HG02678 (cell line): ENCODE data around the gene GOSR1.
"Not testable (repeated sequence)": the region's sequence is repeated elsewhere in the genome, so short reads cannot be mapped to it uniquely, and the experiment has no call there.

Source experiments
- ATAC-seq: cut with Tn5 transposase; IDR thresholded peaks from one replicate; pipeline ENCODE4 v1.9.1; 2021; ENCODE audit warnings: mild to moderate bottlenecking, moderate library complexity; ENCODE audit not compliant: unreplicated experiment

The GOSR1 gene

GRCh38 chr17:30560117-30561026 is 83.2 kb downstream of the GOSR1 start:
- not testable (repeated sequence) for ATAC-seq

GRCh38 chr17:30561766-30562165 is 84.6 kb downstream of the GOSR1 start:
- not testable (repeated sequence) for ATAC-seq

DNA sequence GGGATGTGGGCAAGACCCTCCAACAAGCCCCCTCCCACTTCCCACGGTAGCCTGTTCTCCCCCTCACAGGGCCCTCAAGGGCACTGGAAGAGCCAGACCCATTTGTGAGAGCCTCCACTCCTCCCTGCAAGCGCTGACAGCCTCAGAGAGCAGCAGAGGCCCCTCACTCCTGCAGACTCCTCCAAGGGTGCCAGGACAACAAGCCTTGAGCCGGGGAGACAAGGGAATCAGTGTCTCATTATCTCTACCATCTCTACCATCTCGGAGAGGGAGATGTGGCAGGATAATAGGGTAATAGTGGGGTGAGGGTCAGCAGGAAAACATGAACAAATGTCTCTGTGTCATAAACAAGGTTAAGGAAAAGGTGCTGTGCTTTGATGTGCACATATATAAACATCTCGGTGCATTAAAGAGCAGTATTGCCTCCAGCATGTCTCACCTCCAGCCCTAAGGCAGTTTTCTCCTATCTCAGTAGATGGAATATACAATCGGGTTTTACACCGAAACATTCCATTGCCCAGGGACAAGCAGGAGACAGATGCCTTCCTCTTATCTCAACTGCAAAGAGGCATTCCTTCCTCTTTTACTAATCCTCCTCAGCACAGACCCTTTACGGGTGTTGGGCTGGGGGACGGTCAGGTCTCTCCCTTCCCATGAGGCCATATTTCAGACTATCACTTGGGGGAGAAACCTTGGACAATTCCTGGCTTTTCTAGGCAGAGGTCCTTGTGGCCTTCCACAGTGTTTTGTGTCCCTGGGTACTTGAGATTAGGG is 86.1 kb downstream of the GOSR1 start:
- not testable (repeated sequence) for ATAC-seq

DNA sequence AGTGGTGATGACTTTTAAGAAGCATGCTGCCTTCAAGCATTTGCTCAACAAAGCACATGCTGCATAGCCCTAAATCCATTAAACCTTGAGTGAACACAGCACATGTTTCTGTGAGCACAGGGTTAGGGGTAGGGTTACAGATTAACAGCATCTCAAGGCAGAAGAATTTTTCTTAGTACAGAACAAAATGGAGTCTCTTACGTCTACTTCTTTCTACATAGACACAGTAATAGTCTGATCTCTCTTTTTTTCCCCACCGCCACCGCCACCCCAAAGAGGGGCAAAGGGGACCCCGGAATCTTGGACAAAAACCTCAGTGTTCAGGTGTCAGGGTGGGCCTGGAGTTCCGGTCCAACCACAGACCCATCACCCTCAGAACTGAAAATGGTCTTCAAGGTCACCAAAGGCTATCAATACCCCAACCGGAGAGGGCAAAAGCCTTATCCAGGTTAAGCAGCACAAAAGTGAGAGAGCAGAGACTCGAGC is 86.7 kb downstream of the GOSR1 start:
- not testable (repeated sequence) for ATAC-seq

GRCh38 chr17:30564422-30565072 is 87.3 kb downstream of the GOSR1 start:
- not testable (repeated sequence) for ATAC-seq

- ATAC-seq = no peak
Observed at GRCh38 chr17:30565073-30565935, 88.1 kb downstream of the GOSR1 start.

DNA sequence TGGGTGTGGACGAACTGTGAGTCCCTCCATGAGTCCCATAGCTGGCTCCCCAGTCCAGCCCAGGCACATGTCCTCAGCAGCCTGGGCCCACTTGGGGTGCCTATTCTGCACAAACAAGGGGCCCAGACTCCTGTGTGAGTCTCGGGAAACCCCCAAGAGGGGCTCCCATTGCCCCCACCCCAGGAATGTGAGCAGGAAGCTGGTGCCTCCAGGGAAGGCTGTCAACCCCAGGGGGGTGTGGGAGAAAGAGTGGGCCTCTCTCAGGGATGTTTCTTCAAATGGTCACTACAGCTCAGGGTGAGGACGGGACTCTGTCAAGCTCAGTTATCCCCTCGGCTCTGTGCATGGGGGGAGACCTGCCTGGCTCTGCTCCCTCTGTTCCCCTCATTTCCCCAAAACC is 88.9 kb downstream of the GOSR1 start:
- not testable (repeated sequence) for ATAC-seq

- not testable (repeated sequence) for ATAC-seq
Observed at GRCh38 chr17:30566516-30567225, 89.5 kb downstream of the GOSR1 start.

DNA sequence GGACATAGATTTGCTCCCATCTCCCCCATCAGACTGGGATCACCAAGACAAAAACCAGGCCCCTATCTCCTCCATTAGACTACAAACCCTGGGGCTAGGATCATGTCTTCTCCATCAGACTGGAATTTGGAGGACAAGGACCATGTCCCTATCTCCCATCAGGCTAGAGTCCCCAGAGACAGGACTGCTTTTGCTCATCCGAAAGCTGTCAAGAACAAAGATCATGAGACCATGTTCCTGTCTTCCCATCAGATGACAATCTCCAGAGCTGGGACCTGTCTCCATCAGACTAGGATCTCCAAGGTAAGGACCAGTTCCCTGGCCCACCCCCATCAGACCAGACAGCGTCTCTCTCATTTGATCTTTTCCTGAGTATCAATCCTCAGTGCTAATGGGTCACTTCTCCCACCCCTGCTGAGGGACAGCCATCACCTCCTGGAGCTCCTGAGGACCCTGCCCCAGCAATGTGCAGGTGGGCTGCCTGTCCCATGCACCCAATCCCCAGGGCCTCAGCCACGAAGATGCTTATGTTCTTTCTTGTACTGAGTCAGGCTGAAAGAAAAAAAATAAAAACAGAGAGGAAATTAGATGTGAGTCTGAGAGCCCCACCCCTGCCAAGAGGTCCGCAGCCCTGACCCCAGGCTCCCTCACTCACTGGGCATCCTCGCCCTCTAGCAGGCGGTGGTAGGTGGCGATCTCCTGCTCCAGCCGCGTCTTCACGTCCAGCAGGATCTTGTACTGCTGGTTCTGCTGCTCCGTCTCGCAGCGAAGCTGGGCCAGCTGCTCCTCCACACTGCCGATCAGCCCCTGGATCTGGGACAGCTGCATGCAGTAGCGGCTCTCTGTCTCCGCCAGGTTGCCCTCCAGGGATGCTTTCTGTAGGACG is 90.3 kb downstream of the GOSR1 start:
- no peak for ATAC-seq

DNA sequence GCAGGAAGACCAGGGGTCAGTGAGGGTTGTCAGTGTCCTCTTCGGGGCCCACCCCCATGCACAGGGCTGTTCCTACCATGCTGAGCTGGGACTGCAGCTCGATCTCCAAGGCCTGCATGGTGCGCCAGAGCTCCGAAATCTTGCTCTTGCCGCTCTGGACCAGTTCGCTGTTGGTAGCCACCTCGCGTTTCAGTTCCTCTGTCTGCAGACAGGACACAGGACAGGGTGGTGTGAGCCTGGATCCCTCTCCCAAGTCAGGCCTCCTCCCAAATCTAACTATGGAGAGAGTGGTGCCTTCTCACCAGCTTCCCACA is 90.9 kb downstream of the GOSR1 start:
- no peak for ATAC-seq

- not testable (repeated sequence) for ATAC-seq
Observed at GRCh38 chr17:30569531-30570175, 92.4 kb downstream of the GOSR1 start.

GRCh38 chr17:30570191-30570590 is 93.0 kb downstream of the GOSR1 start:
- no peak for ATAC-seq

- no peak for ATAC-seq
Observed at GRCh38 chr17:30570596-30571265, 93.5 kb downstream of the GOSR1 start.

GRCh38 chr17:30571404-30571803 is 94.2 kb downstream of the GOSR1 start:
- ATAC-seq = not testable (repeated sequence)

- no peak for ATAC-seq
Observed at GRCh38 chr17:30571921-30572320, 94.7 kb downstream of the GOSR1 start.

GRCh38 chr17:30572651-30573554 is 95.7 kb downstream of the GOSR1 start:
- not testable (repeated sequence) for ATAC-seq
